B cell (primary cell): ENCODE results near the gene QSOX1. TPM values are rescaled to one million over a fixed set of nuclear protein-coding genes. Genes with fewer than 3 reads are reported as not detected.

ENCODE experiments used
- ATAC-seq: fragments of 200-7000 bp; cut with Tn5 transposase; one replicate; pipeline ENCODE4 v1.10.0; 2021; ENCODE audit warnings: low read depth, mild to moderate bottlenecking, moderate number of reproducible peaks, moderate library complexity
- CTCF ChIA-PET: fragments of 350-600 bp; sonication (Branson Sonifier 250); formaldehyde crosslinking; loops from one replicate; lab custom pipeline; 2021; ENCODE audit warnings: antibody characterized with exemption, inconsistent platforms; lab: Charles Lee
- POLR2A ChIA-PET: fragments of 350-600 bp; sonication (Branson Sonifier 250); formaldehyde crosslinking; loops from one replicate; lab custom pipeline; 2021; ENCODE audit warnings: antibody characterized with exemption; lab: Charles Lee
- DNase-seq: peaks from one replicate; pipeline ENCODE4 v3.0.0; 2013
- H2AFZ ChIP-seq: 2 replicates; pipeline ENCODE4 v1.6.1; 2012; ENCODE audit warnings: mild to moderate bottlenecking, low read depth, low read length; ENCODE audit not compliant: insufficient read depth, poor library complexity, severe bottlenecking
- H3K27ac ChIP-seq, 2 donors: 1 replicate in 1 of 2; 2 replicates in 1 of 2; pipeline ENCODE4 v1.5.1; 2012 to 2013; ENCODE audit warnings: low read length in 2 of 2, mild to moderate bottlenecking in 2 of 2, moderate library complexity in 1 of 2
- H3K27me3 ChIP-seq, 4 experiments: fragments of 200-600 bp in 1 of 4; sonication (generic) in 1 of 4; replicated peaks in 1 of 4; 1 replicate in 2 of 4; 2 replicates in 2 of 4; pipeline versions ENCODE4 v1.6.1 to v1.7.0; 2013 to 2016; ENCODE audit warnings: low read length in 3 of 4, mild to moderate bottlenecking in 2 of 4, mixed read lengths in 1 of 4, moderate library complexity in 1 of 4; ENCODE audit not compliant: insufficient read depth in 4 of 4, control insufficient read depth in 3 of 4; ENCODE audit errors: control extremely low read depth in 1 of 4
- H3K36me3 ChIP-seq, 2 experiments: replicated peaks in 1 of 2; 1 replicate in 1 of 2; 2 replicates in 1 of 2; pipeline versions ENCODE4 v1.6.1 to v1.7.1; 2013; ENCODE audit warnings: low read length in 1 of 2; ENCODE audit not compliant: insufficient read depth in 2 of 2, control insufficient read depth in 1 of 2; ENCODE audit errors: control extremely low read depth in 1 of 2, extremely low read depth in 1 of 2
- H3K4me1 ChIP-seq, 2 donors: fragments of 200-600 bp in 1 of 2; sonication (generic) in 1 of 2; 1 replicate in 1 of 2; 2 replicates in 1 of 2; pipeline versions ENCODE4 v1.5.1 to v1.6.1; 2013 to 2017; ENCODE audit warnings: low read length in 2 of 2; ENCODE audit not compliant: control insufficient read depth in 2 of 2, insufficient read depth in 2 of 2
- H3K4me2 ChIP-seq: replicated peaks from 2 replicates; pipeline ENCODE3; 2012; ENCODE audit warnings: mild to moderate bottlenecking, low read depth, low read length; ENCODE audit not compliant: poor library complexity, severe bottlenecking
- H3K4me3 ChIP-seq, 5 experiments: fragments of 200-600 bp in 1 of 5; sonication (generic) in 1 of 5; 1 replicate in 3 of 5; 2 replicates in 2 of 5; pipeline versions ENCODE4 v1.5.1 to v1.7.0; 2011 to 2016; ENCODE audit warnings: low read length in 4 of 5, mild to moderate bottlenecking in 4 of 5, low read depth in 2 of 5, control low read depth in 1 of 5, moderate library complexity in 1 of 5; ENCODE audit not compliant: insufficient read depth in 1 of 5; ENCODE audit errors: control extremely low read depth in 1 of 5, extremely low read depth in 1 of 5
- H3K79me2 ChIP-seq: fragments of 200-600 bp; sonication (generic); one replicate; pipeline ENCODE4 v1.6.0; 2016; ENCODE audit warnings: low read length; ENCODE audit not compliant: control insufficient read depth, insufficient read depth
- H3K9ac ChIP-seq: fragments of 200-600 bp; sonication (generic); 2 replicates; pipeline ENCODE4 v1.6.1; 2017; ENCODE audit warnings: mild to moderate bottlenecking, low read length, moderate library complexity
- H3K9me3 ChIP-seq, 3 donors: one replicate each; pipeline versions ENCODE4 v1.6.1 to v1.7.1; 2013; ENCODE audit warnings: low read length in 2 of 3; ENCODE audit not compliant: control insufficient read depth in 2 of 3, insufficient read depth in 1 of 3; ENCODE audit errors: control extremely low read depth in 1 of 3
- H4K20me1 ChIP-seq: 2 replicates; pipeline ENCODE4 v1.6.0; 2012; ENCODE audit warnings: mild to moderate bottlenecking, low read length; ENCODE audit not compliant: insufficient read depth, control insufficient read depth, poor library complexity, severe bottlenecking
- H3K27ac Mint-ChIP-seq: one replicate; pipeline ENCODE4 v1.8.0; 2021; ENCODE audit warnings: mixed read lengths
- H3K27me3 Mint-ChIP-seq: one replicate; pipeline ENCODE4 v1.8.0; 2021; ENCODE audit warnings: mixed read lengths
- H3K4me1 Mint-ChIP-seq: one replicate; pipeline ENCODE4 v1.8.0; 2021; ENCODE audit warnings: mixed read lengths
- H3K4me3 Mint-ChIP-seq: one replicate; pipeline ENCODE4 v1.8.0; 2021; ENCODE audit warnings: mixed read lengths
- H3K9me3 Mint-ChIP-seq: one replicate; pipeline ENCODE4 v1.8.0; 2022; ENCODE audit warnings: mixed read lengths; ENCODE audit not compliant: insufficient read depth
- EZH2 ChIP-seq: IDR thresholded peaks from 2 replicates; pipeline ENCODE4 v1.6.1; 2012; ENCODE audit warnings: borderline replicate concordance, low read depth, mild to moderate bottlenecking, moderate library complexity, low read length; ENCODE audit not compliant: insufficient read depth, poor library complexity, severe bottlenecking
- WGBS: methylation state at CpG from one replicate; pipeline ENCODE4 v1.1.5; 2013; ENCODE audit warnings: missing lambda C conversion rate; ENCODE audit not compliant: insufficient coverage; 5-methylcytosine and 5-hydroxymethylcytosine counted together
- intact Hi-C: fragments of 100-400 bp; cut with micrococcal nuclease; formaldehyde crosslinking; loops from one replicate; pipeline ENCODE4 v1.10.0; 2022
- polyA plus RNA-seq: library from polyadenylated mRNA; depleted of rRNA; stranded (reverse); fragments of >200 nt; gene quantifications from 2 replicates; pipeline ENCODE4 v1.2.3, GENCODE V29; 2012
- total RNA-seq, 2 donors: library from RNA; stranded (reverse); fragments of 120-200 nt in 1 of 2; gene quantifications; 1 replicate in 1 of 2; 2 replicates in 1 of 2; pipeline versions ENCODE4 v1.2.3 to v1.2.4, GENCODE V29; 2013 to 2022
- TF ChIP-seq, protein P1 (sequence below): fragments of 200-600 bp; IDR thresholded peaks from one replicate; pipeline ENCODE4 v1.8.0; 2022; ENCODE audit warnings: antibody characterized with exemption, mild to moderate bottlenecking

Gene QSOX1
- total and polyA plus RNA-seq, 2 donors (not counting 1 experiment from before 2014, with no cell fraction given), result 11.4 to 20.6 TPM

DNA sequence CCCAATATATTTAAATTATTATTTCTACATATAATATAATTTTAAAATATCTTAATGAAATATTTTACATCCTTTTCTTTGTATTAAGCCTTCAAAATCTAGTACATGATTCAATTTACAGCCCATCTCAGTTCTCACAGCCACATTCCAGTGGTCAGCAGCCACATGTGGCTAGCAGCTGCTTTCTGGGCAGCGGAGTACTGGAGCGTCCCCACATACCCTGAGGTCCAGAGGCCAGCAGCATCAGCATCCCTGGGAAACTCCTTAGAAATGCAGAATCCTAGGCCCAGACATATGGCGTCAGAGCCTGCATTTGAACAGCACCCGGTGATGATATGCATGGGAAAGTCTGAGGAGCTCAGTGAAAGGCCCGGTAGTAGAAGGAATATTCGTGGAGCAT, 66.8 kb downstream of the QSOX1 start:
- Histone ChIP-seq H3K79me2 (no peaks in the 10 kb centered on the region), H2AFZ (no peak overlapping the region), H3K9me3 (peaks cover 0 to 2% (median 0%) of the 10 kb centered on the region in 3 donors), H3K9ac (no peak overlapping the region), H3K4me1 (no peaks in the 10 kb centered on the region), H4K20me1 (no peaks in the 10 kb centered on the region), H3K4me3 (no peak overlapping the region), H3K27me3 (peaks cover 0 to 33% (median 8%) of the 10 kb centered on the region in 4 experiments), H3K27ac (no peak overlapping the region), H3K4me2 (no peak overlapping the region), H3K36me3 (no peaks in the 10 kb centered on the region)
- Mint-ChIP-seq H3K27ac (no peak overlapping the region), H3K27me3 (peaks cover 40% of the 10 kb centered on the region), H3K9me3 (no peaks in the 10 kb centered on the region), H3K4me3 (no peak overlapping the region), H3K4me1 (no peaks in the 10 kb centered on the region)
- 89% methylated on average over 3 of the region's 6 CpGs for WGBS
- DNase-seq, result no peak
- CTCF ChIA-PET, result interaction anchor here (0.9 kb wide), 1 partner anchor 7 kb away, joined by 3 read pairs; no protein-coding TSS in a partner anchor
- ATAC-seq, result no peak
- intact Hi-C loops, result no loop called here
- POLR2A ChIA-PET, result no interaction called here
- TF ChIP-seq, protein P1, sequence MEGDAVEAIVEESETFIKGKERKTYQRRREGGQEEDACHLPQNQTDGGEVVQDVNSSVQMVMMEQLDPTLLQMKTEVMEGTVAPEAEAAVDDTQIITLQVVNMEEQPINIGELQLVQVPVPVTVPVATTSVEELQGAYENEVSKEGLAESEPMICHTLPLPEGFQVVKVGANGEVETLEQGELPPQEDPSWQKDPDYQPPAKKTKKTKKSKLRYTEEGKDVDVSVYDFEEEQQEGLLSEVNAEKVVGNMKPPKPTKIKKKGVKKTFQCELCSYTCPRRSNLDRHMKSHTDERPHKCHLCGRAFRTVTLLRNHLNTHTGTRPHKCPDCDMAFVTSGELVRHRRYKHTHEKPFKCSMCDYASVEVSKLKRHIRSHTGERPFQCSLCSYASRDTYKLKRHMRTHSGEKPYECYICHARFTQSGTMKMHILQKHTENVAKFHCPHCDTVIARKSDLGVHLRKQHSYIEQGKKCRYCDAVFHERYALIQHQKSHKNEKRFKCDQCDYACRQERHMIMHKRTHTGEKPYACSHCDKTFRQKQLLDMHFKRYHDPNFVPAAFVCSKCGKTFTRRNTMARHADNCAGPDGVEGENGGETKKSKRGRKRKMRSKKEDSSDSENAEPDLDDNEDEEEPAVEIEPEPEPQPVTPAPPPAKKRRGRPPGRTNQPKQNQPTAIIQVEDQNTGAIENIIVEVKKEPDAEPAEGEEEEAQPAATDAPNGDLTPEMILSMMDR, result no peak
- no peak for TF ChIP-seq EZH2

DNA sequence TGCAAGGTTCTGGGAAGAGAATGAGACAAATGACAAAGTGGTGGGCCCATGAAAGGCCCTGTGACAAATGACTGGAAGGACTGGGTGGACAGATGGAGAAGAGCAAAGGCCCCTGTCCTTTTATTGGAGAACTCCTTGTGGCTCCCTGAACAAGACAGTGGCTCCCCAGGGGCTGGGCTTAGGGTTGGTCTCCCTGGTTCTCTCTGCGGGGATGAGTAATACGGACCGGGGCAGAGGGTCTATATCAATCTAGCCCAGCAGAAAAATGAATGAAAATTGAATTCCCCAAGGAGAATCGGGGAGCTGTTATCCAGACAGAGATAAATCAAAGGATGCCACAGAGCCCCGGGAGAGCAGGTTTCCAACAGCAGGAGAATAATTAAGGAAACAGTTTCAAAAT, 70.2 kb downstream of the QSOX1 start:
- peaks cover 6% of the 10 kb centered on the region for H3K4me1 Mint-ChIP-seq
- no peak overlapping the region for H3K9ac ChIP-seq
- peaks cover 59% of the 10 kb centered on the region for H3K27me3 Mint-ChIP-seq
- ChIA-PET CTCF (interaction anchor here (1.2 kb wide), 1 partner anchor 357 kb away, joined by 3 read pairs; no protein-coding TSS in a partner anchor), POLR2A (no interaction called here)
- H3K36me3 ChIP-seq, result no peaks in the 10 kb centered on the region
- ATAC-seq (no peak), DNase-seq (no peak)
- no peak overlapping the region for H3K4me3 Mint-ChIP-seq
- peaks cover 10 to 15% of the 10 kb centered on the region in 2 donors for H3K4me1 ChIP-seq
- H3K27me3 ChIP-seq, result peaks cover 0 to 54% (median 24%) of the 10 kb centered on the region in 4 experiments
- H3K27ac Mint-ChIP-seq, result no peak overlapping the region
- H3K9me3 Mint-ChIP-seq, result no peaks in the 10 kb centered on the region
- H3K9me3 ChIP-seq, result peaks cover 0 to 17% (median 0%) of the 10 kb centered on the region in 3 donors
- no peak overlapping the region for H3K4me2 ChIP-seq
- no peak for TF ChIP-seq EZH2
- TF ChIP-seq, protein P1, result no peak
- no peak overlapping the region for H3K27ac ChIP-seq
- no peak overlapping the region for H2AFZ ChIP-seq
- H4K20me1 ChIP-seq, result no peaks in the 10 kb centered on the region
- no peaks in the 10 kb centered on the region for H3K79me2 ChIP-seq
- H3K4me3 ChIP-seq, result no peak overlapping the region
- intact Hi-C loops, result no loop called here
- WGBS, result 85% methylated on average over 5 of the region's 5 CpGs
